Skeletal muscle tissue (tissue), 4 donors: Measurements from ENCODE around the gene C1QTNF9. TPM values are rescaled to one million over a fixed set of nuclear protein-coding genes. Genes with fewer than 3 reads are reported as not detected.

ENCODE experiments used
- H3K27ac ChIP-seq: one replicate; pipeline ENCODE4 v1.7.0; 2013; ENCODE audit warnings: mild to moderate bottlenecking, low read depth, low read length, inconsistent platforms
- H3K27me3 ChIP-seq, 3 donors: one replicate each; pipeline ENCODE4 v1.7.0; 2013; ENCODE audit warnings: low read length in 3 of 3; ENCODE audit not compliant: control insufficient read depth in 3 of 3, insufficient read depth in 3 of 3
- H3K36me3 ChIP-seq, 3 donors: one replicate each; pipeline ENCODE4 v1.7.0; 2013; ENCODE audit warnings: low read length in 3 of 3; ENCODE audit not compliant: control insufficient read depth in 3 of 3, insufficient read depth in 3 of 3
- H3K4me1 ChIP-seq, 3 donors: one replicate each; pipeline ENCODE4 v1.7.0; 2013; ENCODE audit warnings: low read length in 3 of 3, mild to moderate bottlenecking in 3 of 3; ENCODE audit not compliant: control insufficient read depth in 3 of 3, insufficient read depth in 3 of 3
- H3K4me3 ChIP-seq, 3 donors: one replicate each; pipeline ENCODE4 v1.7.0; 2013; ENCODE audit warnings: low read length in 3 of 3
- H3K9ac ChIP-seq, 3 donors: one replicate each; pipeline ENCODE4 v1.7.0; 2013; ENCODE audit warnings: low read length in 3 of 3, mild to moderate bottlenecking in 3 of 3, moderate library complexity in 2 of 3, low read depth in 1 of 3
- H3K9me3 ChIP-seq, 3 donors: one replicate each; pipeline ENCODE4 v1.7.0; 2013; ENCODE audit warnings: low read length in 3 of 3; ENCODE audit not compliant: control insufficient read depth in 3 of 3
- total RNA-seq: library from RNA; depleted of rRNA; stranded (reverse); fragments of >200 nt; gene quantifications from one replicate; pipeline ENCODE4 v1.2.3, GENCODE V29; 2014
- donor health status: Osteomylitis.

The C1QTNF9 gene
- total RNA-seq, 1 donor from 2014 or later, result 2.6 TPM

DNA sequence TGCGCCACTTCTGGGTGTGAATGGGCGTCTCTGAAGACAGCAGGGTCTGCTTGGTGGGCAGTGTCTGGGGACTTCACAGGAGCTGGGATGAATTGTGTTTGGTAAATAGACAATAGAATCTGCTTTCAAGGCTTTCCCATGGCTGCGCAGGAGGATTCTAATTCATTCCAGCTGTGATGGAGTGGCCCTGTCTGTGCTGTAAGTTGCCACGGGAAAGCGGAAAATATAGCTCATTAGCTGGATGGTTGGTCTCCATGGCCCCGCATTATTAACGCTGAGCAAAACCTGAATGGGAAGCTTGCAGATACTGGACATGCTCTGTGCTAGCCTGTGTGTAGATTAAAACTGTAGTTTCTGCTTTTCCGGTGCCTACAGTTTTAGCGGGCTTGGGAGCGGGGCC, 15.6 kb upstream of the C1QTNF9 start:
- Histone ChIP-seq H3K9ac (no peak overlapping the region), H3K27ac (no peak overlapping the region), H3K27me3 (no peaks in the 10 kb centered on the region), H3K4me1 (no peaks in the 10 kb centered on the region), H3K36me3 (peaks cover 28 to 60% (median 33%) of the 10 kb centered on the region in 3 donors), H3K9me3 (no peaks in the 10 kb centered on the region), H3K4me3 (no peak overlapping the region)

DNA sequence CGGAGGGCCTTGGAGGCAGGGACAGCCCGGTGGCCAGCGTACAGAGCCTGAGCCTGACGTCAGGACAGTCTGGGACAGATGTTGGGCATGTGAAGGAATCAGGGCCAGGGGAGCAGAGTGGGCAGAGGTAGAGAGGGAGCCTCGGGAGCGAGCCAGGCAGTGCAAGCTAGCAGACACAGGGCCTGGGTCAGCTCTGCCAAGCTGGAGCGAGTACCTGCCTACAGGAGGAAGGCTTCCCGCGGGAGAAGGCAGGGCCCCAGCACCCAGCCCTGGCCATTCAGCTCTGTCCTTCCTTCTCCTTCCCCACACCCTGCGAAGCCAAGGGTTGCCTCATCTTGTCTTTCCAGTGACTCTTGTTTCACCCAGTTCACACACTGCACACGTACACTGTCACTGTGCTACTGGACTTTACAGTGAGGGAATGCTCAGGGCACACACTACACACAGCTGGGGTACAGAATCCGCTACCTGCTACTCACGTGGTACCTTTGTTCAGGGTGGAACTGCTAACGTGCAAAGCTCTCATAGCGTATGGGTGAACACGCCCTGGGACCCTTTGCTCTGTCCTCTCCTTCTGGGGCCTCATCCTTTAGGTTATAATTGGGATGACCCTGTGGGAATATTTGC, 9.8 kb upstream of the C1QTNF9 start:
- Histone ChIP-seq H3K4me3 (no peak overlapping the region), H3K9ac (no peak overlapping the region), H3K36me3 (peaks cover 18 to 45% (median 32%) of the 10 kb centered on the region in 3 donors), H3K27ac (no peak overlapping the region), H3K27me3 (no peaks in the 10 kb centered on the region), H3K4me1 (peaks cover 0 to 3% (median 2%) of the 10 kb centered on the region in 3 donors), H3K9me3 (no peaks in the 10 kb centered on the region)

DNA sequence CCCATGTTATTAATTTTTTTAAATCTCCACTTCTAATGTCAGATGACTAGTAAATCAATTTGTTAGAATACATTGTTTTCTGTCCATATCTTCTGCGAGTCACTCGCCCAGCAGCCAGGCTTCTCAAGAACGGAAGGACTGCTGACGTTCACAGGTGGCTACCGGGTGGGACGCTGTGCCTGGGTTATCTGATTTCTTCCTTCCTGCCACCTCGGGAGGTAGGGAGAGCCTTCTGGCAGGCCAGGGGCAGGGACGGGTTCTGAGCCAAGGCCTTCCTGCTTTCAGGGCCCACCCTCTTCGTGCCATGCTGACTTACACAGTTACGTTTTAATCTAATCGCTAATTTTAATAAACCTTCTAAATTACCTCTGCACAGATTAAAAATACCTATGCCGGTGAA, 7.9 kb upstream of the C1QTNF9 start:
- Histone ChIP-seq H3K27ac (no peak overlapping the region), H3K27me3 (no peaks in the 10 kb centered on the region), H3K9ac (no peak overlapping the region), H3K4me3 (no peak overlapping the region), H3K9me3 (no peaks in the 10 kb centered on the region), H3K4me1 (peaks cover 0 to 5% (median 4%) of the 10 kb centered on the region in 3 donors), H3K36me3 (peaks cover 18 to 32% (median 29%) of the 10 kb centered on the region in 3 donors)

DNA sequence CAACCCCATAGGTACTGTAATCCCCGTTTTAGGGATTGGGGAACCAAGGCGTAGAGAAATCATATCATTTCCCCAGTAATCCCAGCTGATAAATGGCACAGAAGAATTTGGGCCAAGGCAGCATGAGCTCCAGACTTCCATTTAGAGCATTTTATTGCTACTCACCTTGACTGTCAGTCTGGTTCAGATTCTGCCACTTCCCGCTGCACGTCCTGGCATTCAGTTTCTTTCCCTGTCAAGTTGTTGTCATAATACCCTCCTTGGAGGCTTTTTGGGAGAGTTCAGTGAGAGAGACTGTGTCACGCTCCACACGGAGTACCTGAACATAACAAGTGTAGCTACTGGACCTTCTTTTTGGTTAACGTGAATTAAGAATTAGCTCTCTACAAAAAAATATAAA, 7.5 kb upstream of the C1QTNF9 start:
- H3K9ac ChIP-seq, result no peak overlapping the region
- peaks cover under 1 to 5% (median 4%) of the 10 kb centered on the region in 3 donors for H3K4me1 ChIP-seq
- H3K9me3 ChIP-seq, result no peaks in the 10 kb centered on the region
- H3K4me3 ChIP-seq, result no peak overlapping the region
- no peak overlapping the region for H3K27ac ChIP-seq
- H3K27me3 ChIP-seq, result no peaks in the 10 kb centered on the region
- H3K36me3 ChIP-seq, result peaks cover 18 to 32% (median 29%) of the 10 kb centered on the region in 3 donors

DNA sequence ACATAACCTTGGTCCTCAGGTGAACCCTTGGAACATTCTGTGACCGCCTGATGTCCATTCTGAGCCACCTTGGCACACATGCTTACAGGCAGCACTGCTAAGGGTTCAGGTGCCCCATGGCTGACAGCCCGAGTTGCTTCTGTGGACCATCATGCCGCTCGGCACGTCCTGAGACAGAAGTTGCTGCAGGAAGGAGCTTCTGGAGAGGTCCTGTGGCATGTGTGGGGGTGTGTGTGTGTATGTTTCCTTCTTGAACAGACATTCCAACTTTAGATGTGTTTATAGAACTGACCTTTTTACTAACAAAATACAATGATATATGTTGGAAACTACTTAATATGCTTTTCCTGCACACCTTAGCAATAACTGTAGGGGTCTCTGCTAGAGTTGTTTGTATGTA, 4.8 kb upstream of the C1QTNF9 start:
- Histone ChIP-seq H3K4me3 (no peak overlapping the region), H3K36me3 (peaks cover under 1 to 13% (median 10%) of the 10 kb centered on the region in 3 donors), H3K4me1 (peaks cover 3 to 7% (median 5%) of the 10 kb centered on the region in 3 donors), H3K9me3 (no peaks in the 10 kb centered on the region), H3K27ac (no peak overlapping the region), H3K27me3 (no peaks in the 10 kb centered on the region), H3K9ac (no peak overlapping the region)

DNA sequence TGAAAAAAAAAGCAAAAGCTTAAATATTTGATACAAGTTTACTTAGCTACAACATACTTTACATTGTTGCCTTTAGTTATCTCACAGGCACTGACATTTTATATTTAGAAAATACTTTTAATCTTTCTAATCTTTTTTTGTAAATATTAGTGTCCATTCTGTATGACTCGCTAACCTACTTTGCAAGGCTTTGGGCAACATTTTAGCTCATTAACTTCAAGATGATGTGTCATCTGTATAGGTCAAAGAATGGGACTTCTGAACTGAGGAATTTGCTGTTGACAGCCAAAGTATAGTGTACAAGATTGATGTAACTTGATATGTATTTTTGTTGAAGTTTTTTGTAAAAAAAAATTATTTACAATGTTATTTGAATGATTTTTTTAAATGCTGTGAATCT, 2.7 kb upstream of the C1QTNF9 start:
- peaks cover 3 to 7% (median 5%) of the 10 kb centered on the region in 3 donors for H3K4me1 ChIP-seq
- peaks cover 0 to 5% (median 3%) of the 10 kb centered on the region in 3 donors for H3K36me3 ChIP-seq
- no peak overlapping the region for H3K9ac ChIP-seq
- H3K27me3 ChIP-seq, result no peaks in the 10 kb centered on the region
- no peak overlapping the region for H3K27ac ChIP-seq
- H3K4me3 ChIP-seq, result no peak overlapping the region
- no peaks in the 10 kb centered on the region for H3K9me3 ChIP-seq

DNA sequence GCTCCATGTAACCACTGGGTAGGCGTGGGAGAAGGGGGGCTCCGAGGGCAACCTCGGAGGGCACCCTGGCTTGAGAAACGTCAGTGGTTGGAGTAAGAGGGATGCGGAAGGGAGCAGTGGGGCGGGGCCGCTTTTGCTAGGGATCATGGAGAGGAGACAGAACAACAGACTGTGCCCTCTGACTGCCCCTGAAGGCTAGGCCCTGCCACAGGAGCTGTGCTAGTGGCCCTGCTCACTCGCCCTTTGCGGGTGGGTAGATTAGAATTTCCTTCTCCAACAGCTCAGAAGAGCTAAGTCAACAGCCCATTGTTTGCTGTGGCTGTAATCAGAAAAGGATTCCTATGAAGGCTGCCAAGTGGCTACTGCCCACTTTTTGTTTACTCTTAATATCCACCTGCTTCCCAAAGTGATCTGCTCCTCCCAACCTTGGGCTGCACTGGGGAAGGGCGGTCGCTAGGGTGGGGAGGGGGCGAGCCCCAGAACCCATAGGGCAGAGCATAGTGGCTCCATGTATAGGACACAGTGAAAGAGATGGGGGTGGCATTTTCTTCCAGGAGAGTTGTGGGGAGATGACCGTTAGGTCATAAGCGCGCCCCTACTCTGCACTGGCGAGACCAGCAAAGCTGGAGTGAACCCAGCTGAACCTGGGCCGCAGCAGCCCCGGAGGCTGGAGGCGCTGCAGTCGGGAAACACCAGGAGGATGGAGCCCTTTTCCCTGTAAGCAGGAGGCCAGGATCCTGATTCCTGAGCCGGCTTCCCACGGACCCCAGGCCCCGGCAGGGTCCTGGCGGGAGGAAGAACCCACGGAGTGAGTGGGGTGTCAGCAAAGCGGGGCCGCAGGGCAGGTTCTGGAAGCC, 1.9 kb upstream of the C1QTNF9 start:
- Histone ChIP-seq H3K9me3 (no peaks in the 10 kb centered on the region), H3K9ac (no peak overlapping the region), H3K4me1 (peaks cover 3 to 7% (median 5%) of the 10 kb centered on the region in 3 donors), H3K27me3 (no peaks in the 10 kb centered on the region), H3K36me3 (peaks cover 0 to 5% (median 3%) of the 10 kb centered on the region in 3 donors), H3K27ac (no peak overlapping the region), H3K4me3 (no peak overlapping the region)

DNA sequence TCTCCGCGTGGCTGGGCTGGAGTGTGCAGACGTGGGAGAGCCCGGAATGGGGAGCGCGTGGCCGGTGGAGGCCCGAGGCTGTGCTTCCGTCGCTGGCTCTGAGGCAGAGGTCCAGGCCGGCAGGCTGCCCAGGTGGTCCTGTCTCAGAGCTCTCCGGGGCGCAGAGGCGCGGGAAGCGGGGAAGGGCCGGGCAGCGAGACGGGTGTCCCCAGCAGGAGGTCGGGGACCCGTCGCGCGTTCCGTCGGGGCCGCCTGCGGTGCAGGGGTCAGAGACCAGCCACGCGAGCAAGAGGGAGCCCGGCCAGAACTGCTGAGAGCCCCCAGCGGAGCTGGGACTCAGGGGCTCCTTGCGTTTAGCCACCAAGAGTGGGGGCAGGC, 1.3 kb upstream of the C1QTNF9 start:
- H3K9ac ChIP-seq, result no peak overlapping the region
- no peaks in the 10 kb centered on the region for H3K27me3 ChIP-seq
- no peaks in the 10 kb centered on the region for H3K9me3 ChIP-seq
- H3K4me3 ChIP-seq, result no peak overlapping the region
- no peak overlapping the region for H3K27ac ChIP-seq
- peaks cover 3 to 7% (median 5%) of the 10 kb centered on the region in 3 donors for H3K4me1 ChIP-seq
- H3K36me3 ChIP-seq, result peaks cover 0 to 3% (median 3%) of the 10 kb centered on the region in 3 donors

DNA sequence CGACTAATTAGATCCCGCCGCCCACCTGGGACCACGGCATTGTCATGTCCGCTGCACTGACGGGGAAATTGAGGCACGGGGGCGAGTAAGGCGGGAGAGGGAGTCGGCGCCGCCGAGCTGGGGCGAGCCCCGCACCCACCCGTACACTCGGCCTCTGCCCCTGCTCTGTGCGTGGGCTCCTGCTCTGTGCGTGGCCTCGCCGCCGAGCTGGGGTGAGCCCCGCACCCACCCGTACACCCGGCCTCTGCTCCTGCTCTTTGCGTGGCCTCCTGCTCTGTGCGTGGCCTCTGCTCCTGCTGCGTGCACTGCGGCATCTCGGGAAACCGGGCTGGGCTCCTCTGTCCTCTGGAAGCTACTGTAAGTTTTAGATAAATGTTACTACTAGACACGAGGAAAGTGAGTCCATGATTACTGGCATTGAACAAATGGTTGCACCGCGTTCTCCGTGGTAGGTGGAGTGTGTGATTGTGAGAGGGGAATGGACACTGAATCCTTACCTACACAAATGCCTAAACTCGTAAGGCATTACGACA, 826 bp upstream of the C1QTNF9 start:
- H3K27me3 ChIP-seq, result no peaks in the 10 kb centered on the region
- peaks cover 3 to 7% (median 5%) of the 10 kb centered on the region in 3 donors for H3K4me1 ChIP-seq
- H3K27ac ChIP-seq, result no peak overlapping the region
- H3K9ac ChIP-seq, result no peak overlapping the region
- H3K36me3 ChIP-seq, result peaks cover 0 to 3% (median 0%) of the 10 kb centered on the region in 3 donors
- H3K4me3 ChIP-seq, result no peak overlapping the region
- H3K9me3 ChIP-seq, result no peaks in the 10 kb centered on the region

DNA sequence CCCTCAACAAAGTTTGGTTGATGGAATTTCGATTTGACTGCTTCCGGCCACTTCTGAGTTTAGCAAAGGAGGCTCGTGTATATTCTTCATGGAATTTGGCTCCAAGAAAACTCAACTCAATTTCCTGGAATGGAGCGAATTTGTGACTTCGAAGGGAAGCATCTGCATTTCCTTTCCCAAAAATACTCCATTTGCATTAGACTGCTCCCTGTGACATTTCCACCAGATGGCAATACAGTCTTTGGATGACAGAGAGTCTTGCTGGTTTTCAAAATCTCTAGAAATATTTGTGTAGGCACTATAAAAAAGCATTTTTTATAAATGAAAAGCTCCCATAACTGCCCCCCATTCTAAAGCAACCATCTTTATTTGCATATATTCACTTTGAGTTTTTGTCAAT, 4.1 kb downstream of the C1QTNF9 start:
- Histone ChIP-seq H3K9ac (no peak overlapping the region), H3K4me3 (no peak overlapping the region), H3K27ac (no peak overlapping the region), H3K27me3 (no peaks in the 10 kb centered on the region), H3K36me3 (no peaks in the 10 kb centered on the region), H3K4me1 (peaks cover 0 to 1% (median 0%) of the 10 kb centered on the region in 3 donors), H3K9me3 (no peaks in the 10 kb centered on the region)
